GM21381 (cell line): ENCODE results near the gene EXOSC10.
"Not testable (repeated sequence)": the region's sequence is repeated elsewhere in the genome, so short reads cannot be mapped to it uniquely, and the experiment has no call there.

ENCODE experiments used
- ATAC-seq: cut with Tn5 transposase; IDR thresholded peaks from one replicate; pipeline ENCODE4 v1.9.1; 2021; ENCODE audit warnings: mild to moderate bottlenecking, moderate library complexity; ENCODE audit not compliant: unreplicated experiment

Gene EXOSC10

DNA sequence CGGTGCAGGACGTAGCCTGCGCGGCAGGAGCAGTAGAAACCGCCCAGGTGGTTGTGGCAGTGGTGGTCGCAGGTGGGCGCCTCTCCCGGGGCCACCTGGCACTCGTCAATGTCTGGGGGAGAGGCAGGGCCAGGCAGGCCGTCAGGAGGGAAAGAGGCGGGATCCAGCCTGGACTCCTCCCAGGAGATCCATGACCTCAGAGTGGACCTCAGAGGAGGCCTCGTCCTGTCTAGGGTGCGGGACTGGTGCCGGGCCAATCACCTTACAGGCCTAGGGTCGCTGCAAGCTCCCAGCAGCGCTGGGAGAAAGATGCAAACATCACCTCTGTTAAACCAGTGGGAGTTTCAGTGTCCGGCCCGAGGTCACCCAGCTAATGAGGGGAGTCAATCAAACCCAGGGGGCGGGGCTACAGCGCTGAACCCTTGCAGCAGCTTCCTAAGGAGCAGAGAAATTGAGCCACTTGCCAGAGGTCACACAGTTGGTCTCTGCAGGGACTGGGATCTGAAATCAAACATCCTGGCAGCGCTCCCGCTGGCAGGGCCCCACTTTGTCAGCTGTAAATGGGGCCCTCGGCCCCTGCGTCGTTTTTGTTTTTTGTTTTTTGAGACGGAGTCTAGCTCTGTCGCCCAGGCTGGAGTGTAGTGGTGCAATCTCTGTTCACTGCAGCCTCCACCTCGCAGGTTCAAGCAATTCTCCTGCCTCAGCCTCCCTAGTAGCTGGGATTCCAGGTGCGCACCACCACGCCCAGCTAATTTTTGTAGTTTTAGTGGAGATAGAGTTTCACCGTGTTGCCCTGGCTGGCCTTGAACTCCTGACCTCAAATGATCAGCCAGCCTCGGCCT is 54.0 kb downstream of the EXOSC10 start:
- no peak for ATAC-seq

DNA sequence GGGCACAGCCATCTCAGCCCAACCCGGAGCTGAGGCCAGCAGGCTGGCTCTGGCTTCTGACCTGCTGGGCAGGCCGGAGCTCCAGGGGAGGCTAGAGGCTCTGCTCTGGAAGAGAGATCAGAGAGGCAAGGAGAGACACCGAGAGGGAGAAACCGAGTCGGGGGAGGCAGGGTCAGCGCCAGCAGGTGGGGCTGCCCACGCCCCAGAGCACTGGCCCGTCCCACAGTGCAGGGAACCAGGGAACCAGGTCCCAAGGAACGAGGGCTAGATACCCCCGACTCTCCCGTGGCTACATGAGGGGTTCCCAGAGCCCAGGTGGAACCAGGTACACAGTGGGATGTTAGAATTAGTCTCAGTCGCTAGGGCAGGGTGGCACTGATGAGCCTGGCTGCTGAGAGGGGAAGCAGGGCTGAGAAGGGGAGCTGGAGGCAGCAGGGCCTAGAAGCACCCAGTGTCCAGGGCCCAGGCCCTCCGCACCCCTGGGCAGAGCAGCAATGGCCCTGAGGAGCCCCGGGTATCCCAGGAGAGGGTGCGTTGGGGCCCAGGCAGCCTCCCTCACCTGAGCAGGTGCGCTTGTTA is 54.7 kb downstream of the EXOSC10 start:
- ATAC-seq = no peak

- ATAC-seq = no peak
These were observed 55.4 kb downstream of the EXOSC10 start for GRCh38 chr1:11044086-11044848.

GRCh38 chr1:11042995-11043874 is 56.4 kb downstream of the EXOSC10 start:
- no peak for ATAC-seq

DNA sequence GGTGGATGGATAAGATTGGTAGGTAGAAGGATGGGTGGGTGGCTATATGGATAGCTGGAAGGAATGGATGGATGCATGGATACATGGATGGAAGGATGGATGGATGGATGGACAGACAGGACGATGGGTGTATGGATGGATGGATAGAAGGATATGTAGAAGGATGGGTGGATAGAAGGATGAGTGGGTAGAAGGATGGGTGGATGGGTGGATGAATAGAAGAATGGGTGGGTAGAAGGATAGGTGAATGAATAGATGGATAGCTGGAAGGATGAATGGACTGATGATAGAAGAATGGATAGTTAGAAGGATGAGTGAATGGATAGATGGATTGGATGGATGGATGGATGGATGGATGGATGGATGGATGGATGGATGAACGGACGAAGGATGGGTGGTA is 57.6 kb downstream of the EXOSC10 start:
- ATAC-seq = no peak

DNA sequence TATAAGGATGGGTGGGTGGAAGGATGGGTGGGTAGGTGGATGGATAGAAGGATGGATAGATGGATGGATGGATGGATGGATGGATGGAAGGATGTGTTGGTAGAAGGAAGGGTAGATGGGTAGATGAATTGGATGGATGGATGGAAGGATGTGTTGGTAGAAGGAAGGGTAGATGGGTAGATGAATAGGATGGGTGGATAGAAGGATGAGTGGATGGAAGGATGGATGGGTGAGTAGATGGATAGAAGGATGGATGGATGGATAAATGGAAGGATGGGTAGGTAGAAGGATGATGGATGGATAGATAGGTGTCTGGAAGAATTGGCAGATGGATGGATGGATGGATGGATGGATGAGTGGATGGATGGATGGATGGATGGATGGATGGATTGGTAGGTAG is 58.6 kb downstream of the EXOSC10 start:
- ATAC-seq = no peak

DNA sequence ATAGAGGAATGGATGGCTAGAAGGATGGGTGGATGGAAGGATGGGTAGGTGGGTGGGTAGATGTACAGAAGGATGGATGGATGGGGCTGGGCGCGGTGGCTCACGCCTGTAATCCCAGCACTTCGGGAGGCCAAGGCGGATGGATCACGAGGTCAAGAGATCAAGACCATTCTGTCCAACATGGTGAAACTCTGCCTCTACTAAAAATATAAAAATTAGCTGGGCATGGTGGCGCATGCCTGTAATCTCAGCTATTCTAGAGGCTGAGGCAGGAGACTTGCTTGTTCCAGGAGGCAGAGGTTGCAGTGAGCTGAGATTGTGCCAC is 59.6 kb downstream of the EXOSC10 start:
- not testable (repeated sequence) for ATAC-seq

DNA sequence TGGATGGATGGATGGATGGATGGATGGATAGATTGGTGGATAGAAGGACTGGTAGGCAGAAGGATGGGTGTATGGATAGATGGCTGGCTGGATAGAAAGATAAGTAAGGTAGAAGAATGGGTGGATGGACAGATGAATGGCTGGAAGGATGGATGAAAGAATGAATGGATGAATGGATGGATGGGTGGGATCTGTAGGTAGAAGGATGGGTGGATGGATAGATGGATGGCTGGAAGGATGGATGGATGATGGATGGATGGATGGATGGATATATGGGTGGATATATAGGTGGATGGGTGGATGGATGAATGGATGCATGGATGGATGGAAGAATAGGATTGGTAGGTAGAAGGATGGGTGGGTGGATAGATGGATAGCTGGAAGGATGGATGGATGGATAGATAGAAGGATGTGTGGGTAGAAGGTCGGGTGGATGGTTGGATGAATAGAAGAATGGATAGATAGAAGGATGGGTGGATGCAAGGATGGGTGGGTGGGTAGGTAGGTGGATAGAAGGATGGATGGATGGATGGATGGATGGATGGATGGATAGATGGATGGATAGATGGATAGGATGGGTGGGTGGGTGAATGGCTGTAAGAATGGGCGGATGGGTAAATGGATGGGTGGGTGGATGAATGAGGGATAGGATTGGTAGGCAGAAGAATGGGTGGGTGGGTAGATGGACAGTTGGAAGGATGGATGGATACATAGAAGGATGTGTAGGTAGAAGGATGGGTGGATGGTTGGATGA is 60.1 kb downstream of the EXOSC10 start:
- no peak for ATAC-seq

DNA sequence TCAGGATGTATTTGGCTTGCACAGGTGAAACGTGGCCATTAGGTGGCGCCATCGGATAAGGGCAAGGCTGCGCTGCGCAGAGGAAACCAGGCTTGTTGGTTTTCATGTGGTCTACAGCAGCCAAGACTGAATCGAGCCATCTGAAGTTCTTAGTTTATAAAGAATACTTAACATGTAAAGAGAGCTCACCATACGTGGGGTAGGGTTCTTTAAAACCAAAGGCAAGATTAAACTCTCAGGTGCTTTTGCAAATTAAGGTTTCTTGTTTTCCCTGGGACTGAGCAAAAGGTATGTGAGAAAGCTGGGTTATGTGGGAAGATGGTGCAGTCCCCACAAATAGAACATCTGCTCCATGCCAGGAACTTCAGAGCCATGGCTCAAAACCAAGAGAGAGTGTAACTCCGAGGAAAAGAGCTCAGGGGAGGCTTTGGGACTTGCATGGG is 61.9 kb downstream of the EXOSC10 start:
- peak; percentile 49 for ATAC-seq

DNA sequence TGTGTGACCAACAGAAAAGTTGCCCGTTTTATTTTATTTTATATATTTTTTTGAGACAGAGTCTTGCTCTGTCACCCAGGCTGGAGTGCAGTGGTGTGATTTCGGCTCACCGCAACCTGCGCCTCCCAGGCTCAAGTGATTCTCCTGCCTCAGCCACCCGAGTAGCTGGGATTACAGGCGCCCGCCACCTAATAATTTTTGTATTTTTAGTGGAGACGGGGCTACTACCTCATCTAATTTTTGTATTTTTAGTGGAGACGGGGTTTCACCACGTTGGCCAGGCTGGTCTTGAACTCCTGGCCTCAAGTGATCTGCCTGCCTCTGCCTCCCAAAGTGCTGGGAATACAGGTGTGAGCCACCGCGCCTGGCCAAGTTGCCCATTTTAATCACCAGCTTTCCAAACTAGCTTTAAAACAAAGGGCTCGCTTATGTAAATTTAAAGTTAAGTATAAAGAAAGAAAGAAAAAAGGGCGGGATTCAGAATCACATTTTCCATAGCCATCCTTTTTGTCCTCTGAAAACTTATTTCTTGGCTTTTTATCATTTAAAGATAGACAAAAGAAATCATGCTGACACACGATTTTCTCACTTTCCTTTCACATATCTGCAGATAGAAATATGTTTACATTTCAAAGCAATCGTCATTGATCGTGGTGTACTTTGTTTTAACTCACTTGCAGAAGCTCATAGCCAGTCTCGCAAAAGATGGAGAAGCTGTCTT is 62.5 kb downstream of the EXOSC10 start:
- not testable (repeated sequence) for ATAC-seq

GRCh38 chr1:11031624-11032262 is 67.9 kb downstream of the EXOSC10 start:
- no peak for ATAC-seq

- ATAC-seq = no peak
These were observed 68.8 kb downstream of the EXOSC10 start for GRCh38 chr1:11030865-11031264.

GRCh38 chr1:11028018-11028417 is 71.7 kb downstream of the EXOSC10 start:
- no peak for ATAC-seq

- no peak for ATAC-seq
These were observed 72.4 kb downstream of the EXOSC10 start for GRCh38 chr1:11027316-11027715.

- ATAC-seq = no peak
These were observed 72.8 kb downstream of the EXOSC10 start for GRCh38 chr1:11026903-11027302.

- no peak for ATAC-seq
These were observed 73.6 kb downstream of the EXOSC10 start for GRCh38 chr1:11026052-11026451.

DNA sequence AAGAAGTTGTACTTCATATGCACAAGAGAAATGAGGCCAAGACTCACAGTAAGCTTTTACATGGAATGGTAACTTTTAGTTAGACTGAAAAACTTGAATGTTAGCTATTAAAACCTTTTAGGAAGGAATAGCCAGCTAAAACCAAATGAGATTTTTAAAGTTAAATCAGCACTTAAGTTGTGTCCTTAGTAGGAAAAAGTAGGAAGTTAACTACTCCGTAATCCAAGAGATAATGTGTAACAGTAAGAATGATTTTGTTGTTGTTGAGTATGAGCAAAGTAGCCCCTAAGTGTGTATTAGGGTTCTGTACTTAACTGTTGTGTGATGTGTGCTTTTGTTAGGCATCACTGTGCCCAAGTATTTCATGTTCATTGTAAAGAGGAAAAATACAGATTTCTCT is 74.1 kb downstream of the EXOSC10 start:
- no peak for ATAC-seq

GRCh38 chr1:11024874-11025203 is 74.8 kb downstream of the EXOSC10 start:
- ATAC-seq = no peak

GRCh38 chr1:11024154-11024873 is 75.4 kb downstream of the EXOSC10 start:
- no peak for ATAC-seq
